Endodermal cell (in vitro differentiated cells): ENCODE measurements around the gene HS1BP3. TPM values are rescaled to one million over a fixed set of nuclear protein-coding genes. Genes with fewer than 3 reads are reported as not detected.

Source experiments
- DNase-seq: peaks from one replicate; pipeline ENCODE4 v3.0.0-alpha.2; 2017
- H3K27ac ChIP-seq: 2 replicates; pipeline ENCODE4 v1.5.1; 2013; ENCODE audit warnings: mild to moderate bottlenecking, low read depth, low read length, moderate library complexity
- H3K27me3 ChIP-seq: 2 replicates; pipeline ENCODE4 v1.6.1; 2013; ENCODE audit warnings: mild to moderate bottlenecking, low read length, moderate library complexity; ENCODE audit not compliant: insufficient read depth, control insufficient read depth, poor library complexity, severe bottlenecking
- H3K36me3 ChIP-seq: 2 replicates; pipeline ENCODE4 v1.7.0; 2013; ENCODE audit warnings: mild to moderate bottlenecking, low read length, moderate library complexity; ENCODE audit not compliant: control insufficient read depth, insufficient read depth
- H3K4me1 ChIP-seq: one replicate; pipeline ENCODE4 v1.7.0; 2013; ENCODE audit warnings: low read length; ENCODE audit not compliant: control insufficient read depth, insufficient read depth
- H3K4me3 ChIP-seq: 2 replicates; pipeline ENCODE4 v1.5.1; 2013; ENCODE audit warnings: mild to moderate bottlenecking, low read length, moderate library complexity
- H3K9ac ChIP-seq: 2 replicates; pipeline ENCODE4 v1.6.1; 2013; ENCODE audit warnings: mild to moderate bottlenecking, low read length, moderate library complexity; ENCODE audit not compliant: poor library complexity, severe bottlenecking; ENCODE audit errors: extremely low read depth
- H3K9me3 ChIP-seq: 2 replicates; pipeline ENCODE4 v1.6.1; 2013; ENCODE audit warnings: mild to moderate bottlenecking, low read length, moderate library complexity; ENCODE audit not compliant: control insufficient read depth
- H3K27ac Mint-ChIP-seq: 2 replicates; pipeline ENCODE4 v1.8.0; 2020; ENCODE audit warnings: mixed read lengths
- H3K27me3 Mint-ChIP-seq: 2 replicates; pipeline ENCODE4 v1.8.0; 2021; ENCODE audit warnings: mild to moderate bottlenecking, mixed read lengths; ENCODE audit not compliant: insufficient read depth
- H3K36me3 Mint-ChIP-seq: 2 replicates; pipeline ENCODE4 v1.8.0; 2020; ENCODE audit warnings: low read depth, mixed read lengths
- H3K4me1 Mint-ChIP-seq: 2 replicates; pipeline ENCODE4 v1.8.0; 2020; ENCODE audit warnings: mixed read lengths
- H3K4me3 Mint-ChIP-seq: 2 replicates; pipeline ENCODE4 v1.8.0; 2020; ENCODE audit warnings: mild to moderate bottlenecking, moderate library complexity, mixed read lengths
- H3K9me3 Mint-ChIP-seq: 2 replicates; pipeline ENCODE4 v1.8.0; 2020; ENCODE audit warnings: mild to moderate bottlenecking, mixed read lengths
- WGBS, 2 experiments: methylation state at CpG; one replicate each; pipeline versions ENCODE4 v1.1.5 to v1.1.7; 2013; ENCODE audit warnings: missing lambda C conversion rate in 2 of 2, mixed read lengths in 1 of 2; ENCODE audit not compliant: insufficient coverage in 1 of 2, insufficient read length in 1 of 2; 5-methylcytosine and 5-hydroxymethylcytosine counted together
- total RNA-seq, 2 donors: library from RNA; stranded (reverse); fragmentation: NEBNext Ultra II Directional in 1 of 2; extraction: Animal tissue kit (Norgen Biotek cat#: 25700) in 1 of 2; gene quantifications; 2 replicates in 1 of 2; 3 replicates in 1 of 2; pipeline ENCODE4 v1.2.1, GENCODE V29; 2021
- TF ChIP-seq, protein P1 (sequence below): fragments of 200-600 bp; sonication (generic); conservative IDR thresholded peaks from 2 replicates; pipeline ENCODE4 v1.5.0; 2021; ENCODE audit warnings: antibody characterized with exemption, mild to moderate bottlenecking

HS1BP3 gene
- total RNA-seq, 2 donors from 2014 or later = 23.0 to 26.2 TPM

DNA sequence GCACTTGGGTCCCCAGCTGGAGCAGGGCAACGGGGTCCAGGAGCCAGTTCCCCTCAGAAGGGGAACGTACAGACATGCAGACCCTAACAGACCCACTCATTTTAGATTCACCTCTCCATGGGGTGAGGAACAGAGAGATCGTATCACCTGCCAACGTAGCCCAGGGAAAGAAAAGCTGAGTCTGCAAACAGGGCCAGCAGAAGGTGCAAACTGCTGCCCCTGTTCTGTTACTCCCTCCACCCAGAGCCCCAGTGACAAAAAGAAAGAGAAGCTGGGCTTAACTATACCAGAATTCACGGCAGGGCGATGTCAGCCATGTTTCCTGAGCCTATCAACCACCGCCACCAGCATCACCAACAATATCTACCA, 817 bp upstream of the HS1BP3 start:
- Histone ChIP-seq H3K27me3 (peaks cover 11% of the 10 kb centered on the region), H3K4me3 (peak overlapping the region; percentile 88), H3K9me3 (no peaks in the 10 kb centered on the region), H3K27ac (no peak overlapping the region), H3K4me1 (no peaks in the 10 kb centered on the region), H3K9ac (no peak overlapping the region), H3K36me3 (no peaks in the 10 kb centered on the region)
- no peak for DNase-seq
- Mint-ChIP-seq H3K27me3 (peaks cover 10% of the 10 kb centered on the region), H3K4me1 (peaks cover 13% of the 10 kb centered on the region), H3K9me3 (no peaks in the 10 kb centered on the region), H3K27ac (no peak overlapping the region), H3K4me3 (peak overlapping the region; percentile 77), H3K36me3 (no peaks in the 10 kb centered on the region)
- TF ChIP-seq, protein P1, sequence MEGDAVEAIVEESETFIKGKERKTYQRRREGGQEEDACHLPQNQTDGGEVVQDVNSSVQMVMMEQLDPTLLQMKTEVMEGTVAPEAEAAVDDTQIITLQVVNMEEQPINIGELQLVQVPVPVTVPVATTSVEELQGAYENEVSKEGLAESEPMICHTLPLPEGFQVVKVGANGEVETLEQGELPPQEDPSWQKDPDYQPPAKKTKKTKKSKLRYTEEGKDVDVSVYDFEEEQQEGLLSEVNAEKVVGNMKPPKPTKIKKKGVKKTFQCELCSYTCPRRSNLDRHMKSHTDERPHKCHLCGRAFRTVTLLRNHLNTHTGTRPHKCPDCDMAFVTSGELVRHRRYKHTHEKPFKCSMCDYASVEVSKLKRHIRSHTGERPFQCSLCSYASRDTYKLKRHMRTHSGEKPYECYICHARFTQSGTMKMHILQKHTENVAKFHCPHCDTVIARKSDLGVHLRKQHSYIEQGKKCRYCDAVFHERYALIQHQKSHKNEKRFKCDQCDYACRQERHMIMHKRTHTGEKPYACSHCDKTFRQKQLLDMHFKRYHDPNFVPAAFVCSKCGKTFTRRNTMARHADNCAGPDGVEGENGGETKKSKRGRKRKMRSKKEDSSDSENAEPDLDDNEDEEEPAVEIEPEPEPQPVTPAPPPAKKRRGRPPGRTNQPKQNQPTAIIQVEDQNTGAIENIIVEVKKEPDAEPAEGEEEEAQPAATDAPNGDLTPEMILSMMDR = no peak
- 80 to 82% methylated on average over 4 to 7 of the region's 7 CpGs for WGBS, 2 experiments

DNA sequence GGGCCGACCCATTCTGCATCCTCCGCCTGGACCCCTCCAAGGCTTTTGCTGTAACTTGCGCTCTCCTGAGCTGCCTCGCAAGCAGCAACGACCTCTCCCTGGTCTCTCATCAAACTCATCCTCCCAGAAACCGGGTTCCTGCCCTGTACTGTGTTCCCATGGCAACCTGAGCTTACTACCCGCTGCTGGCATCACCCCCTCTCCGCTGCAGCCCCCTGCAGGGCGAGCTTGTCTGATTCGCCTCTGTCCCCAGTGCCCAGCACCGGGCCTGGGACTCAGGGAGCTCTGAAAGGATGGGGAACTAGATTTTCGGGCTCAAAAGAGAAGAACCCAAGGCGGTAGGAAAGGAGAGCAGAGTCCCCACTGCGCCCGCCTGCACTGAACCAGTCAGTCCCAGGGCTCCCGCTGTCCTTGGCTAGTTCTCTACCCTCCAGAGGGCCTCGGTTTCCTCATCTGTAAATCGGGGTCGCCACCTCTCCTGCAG, 463 bp downstream of the HS1BP3 start:
- Histone ChIP-seq H3K27me3 (peaks cover 8% of the 10 kb centered on the region), H3K4me1 (no peaks in the 10 kb centered on the region), H3K4me3 (peak overlapping the region; percentile 88), H3K9ac (peak overlapping the region; percentile 93), H3K36me3 (no peaks in the 10 kb centered on the region), H3K9me3 (no peaks in the 10 kb centered on the region), H3K27ac (peak overlapping the region; percentile 56)
- peaks cover 13% of the 10 kb centered on the region for H3K4me1 Mint-ChIP-seq
- H3K4me3 Mint-ChIP-seq = peak overlapping the region; percentile 77
- H3K9me3 Mint-ChIP-seq = no peaks in the 10 kb centered on the region
- H3K36me3 Mint-ChIP-seq = no peaks in the 10 kb centered on the region
- 21 to 23% methylated on average over 6 to 19 of the region's 19 CpGs for WGBS, 2 experiments
- peaks cover 10% of the 10 kb centered on the region for H3K27me3 Mint-ChIP-seq
- peak overlapping the region; percentile 83 for H3K27ac Mint-ChIP-seq
- peak; percentile 75 for DNase-seq
- TF ChIP-seq, protein P1 = no peak

DNA sequence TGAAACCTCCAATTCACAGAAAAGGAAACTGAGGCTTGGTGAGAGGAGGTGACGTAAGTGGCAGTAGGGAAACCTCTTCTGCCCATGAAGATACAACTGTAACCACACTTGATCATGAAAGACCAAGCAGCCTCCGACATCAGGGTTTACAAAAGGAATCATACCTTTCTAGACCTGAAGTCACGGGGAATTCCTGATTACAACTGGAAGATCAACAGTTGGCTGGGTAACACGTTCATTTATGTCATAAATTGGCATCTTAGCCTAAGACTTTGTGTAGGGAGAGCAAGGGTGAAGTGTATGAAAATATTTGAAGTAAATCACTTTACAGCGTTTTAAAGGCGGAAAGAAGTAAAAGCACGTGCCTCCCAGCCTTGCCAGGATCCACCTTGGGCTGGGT, 922 bp downstream of the HS1BP3 start:
- peak overlapping the region; percentile 88 for H3K4me3 ChIP-seq
- no peak overlapping the region for H3K27ac ChIP-seq
- Mint-ChIP-seq H3K4me1 (peaks cover 13% of the 10 kb centered on the region), H3K4me3 (peak overlapping the region; percentile 77), H3K9me3 (no peaks in the 10 kb centered on the region), H3K36me3 (no peaks in the 10 kb centered on the region), H3K27ac (peak overlapping the region; percentile 83), H3K27me3 (peaks cover 7% of the 10 kb centered on the region)
- no peak for DNase-seq
- H3K36me3 ChIP-seq = no peaks in the 10 kb centered on the region
- peaks cover 8% of the 10 kb centered on the region for H3K27me3 ChIP-seq
- 88 to 95% methylated on average over 7 of the region's 7 CpGs for WGBS, 2 experiments
- H3K4me1 ChIP-seq = no peaks in the 10 kb centered on the region
- peak overlapping the region; percentile 93 for H3K9ac ChIP-seq
- TF ChIP-seq, protein P1 = no peak
- H3K9me3 ChIP-seq = no peaks in the 10 kb centered on the region
